Cerebellar cortex (tissue), 1 donor: ENCODE data around the gene ANKRD24.
"Not testable (repeated sequence)": the region's sequence is repeated elsewhere in the genome, so short reads cannot be mapped to it uniquely, and the experiment has no call there.

Experiments used
- DNase-seq: peaks from one replicate; pipeline ENCODE4 v3.0.0-alpha.2; 2015; ENCODE audit warnings: low spot score

Gene ANKRD24

DNA sequence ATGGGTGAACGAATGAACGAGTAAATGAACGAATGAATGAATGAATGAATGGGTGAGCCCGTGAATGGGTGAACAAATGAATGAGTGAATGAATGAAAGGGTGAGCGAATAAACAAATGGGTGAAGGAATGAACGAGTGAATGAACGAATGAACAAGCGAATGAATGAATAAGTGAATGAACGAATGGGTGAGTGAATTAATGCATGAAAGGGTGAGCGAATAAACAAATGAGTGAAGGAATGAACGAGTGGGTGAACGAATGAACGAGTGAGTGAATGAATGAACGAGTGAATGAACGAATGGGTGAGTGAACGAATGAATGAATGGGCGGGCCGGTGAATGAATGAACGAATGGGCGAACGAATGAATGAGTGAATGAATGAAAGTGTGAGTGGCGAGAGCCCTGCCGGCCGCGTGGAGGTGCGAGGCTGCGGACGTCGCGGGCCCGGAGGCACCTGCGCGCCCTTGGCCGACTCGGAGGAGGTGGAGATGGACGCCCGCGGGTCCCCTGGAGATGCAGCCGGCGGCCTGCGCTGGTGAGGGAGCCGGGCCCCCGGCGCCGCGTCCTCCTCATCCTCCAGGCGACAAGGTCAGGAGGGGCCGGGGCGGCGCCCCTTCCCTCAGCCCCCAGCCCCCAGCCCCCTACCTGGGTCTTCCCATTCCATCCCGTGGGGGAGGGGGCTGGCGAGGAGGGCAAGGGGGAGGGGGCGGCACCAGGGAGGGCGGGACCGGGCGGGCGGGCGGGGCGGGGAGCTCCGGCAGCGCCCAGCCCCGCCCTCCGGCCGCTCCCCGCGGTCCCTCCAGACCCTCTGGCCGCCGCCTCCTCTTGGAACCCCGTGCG lies 15.4 kb downstream of the ANKRD24 start:
- DNase-seq: no peak

DNA sequence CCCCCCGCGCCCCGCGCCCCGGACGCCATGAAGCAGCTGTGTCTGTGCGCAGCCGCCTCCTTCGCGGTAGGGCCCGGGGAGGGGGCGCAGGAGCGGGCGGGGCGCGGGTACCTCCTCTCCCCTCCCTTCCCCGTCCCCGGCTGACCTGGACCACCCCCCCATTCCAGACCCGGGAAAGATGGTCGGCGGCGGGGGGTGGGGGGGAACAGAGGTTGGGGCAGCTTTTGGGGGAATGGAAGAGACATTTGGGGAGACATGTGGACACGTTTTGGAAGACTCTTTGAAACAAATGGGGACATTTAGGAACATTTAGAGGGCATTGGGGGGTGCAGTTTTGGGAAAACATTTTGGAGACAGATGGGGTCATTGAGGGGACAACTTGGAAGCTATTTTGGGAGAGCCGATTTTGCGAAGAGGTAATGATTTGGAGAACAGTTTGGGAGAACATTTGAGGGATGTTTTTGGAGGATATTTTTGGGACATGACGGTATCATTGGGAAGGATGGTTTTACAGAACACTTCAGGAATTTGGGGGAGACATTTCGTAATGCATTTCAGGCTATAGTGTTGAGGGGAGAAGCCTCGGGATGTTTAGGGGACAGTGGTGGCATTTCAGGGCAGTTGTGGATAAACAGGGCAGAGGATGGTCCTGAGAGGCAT lies 16.1 kb downstream of the ANKRD24 start:
- DNase-seq: no peak

DNA sequence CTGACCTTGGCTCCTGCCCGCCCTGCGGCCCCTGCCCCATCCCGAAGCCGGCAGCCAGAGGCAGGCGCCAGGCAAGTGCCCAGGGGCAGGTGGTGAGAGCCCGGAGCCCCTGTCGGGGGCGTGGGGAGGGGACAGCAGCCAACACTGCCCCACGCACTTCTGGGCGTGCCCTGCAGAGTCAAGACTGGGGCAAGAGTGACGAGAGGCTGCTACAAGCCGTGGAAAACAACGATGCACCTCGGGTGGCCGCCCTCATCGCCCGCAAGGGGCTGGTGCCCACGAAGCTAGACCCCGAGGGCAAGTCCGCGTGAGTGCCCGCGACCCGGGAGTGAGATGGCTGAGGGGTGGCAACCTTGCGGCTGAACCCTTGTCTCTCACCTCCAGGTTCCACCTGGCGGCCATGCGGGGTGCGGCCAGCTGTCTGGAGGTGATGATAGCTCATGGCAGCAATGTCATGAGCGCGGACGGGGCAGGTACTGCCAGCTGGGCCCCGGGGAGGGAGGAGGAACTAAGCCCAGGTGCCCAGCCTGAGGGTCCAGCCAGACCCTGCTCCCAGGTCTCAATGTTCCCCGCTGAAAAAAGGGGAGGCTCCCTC lies 17.3 kb downstream of the ANKRD24 start:
- DNase-seq: no peak

DNA sequence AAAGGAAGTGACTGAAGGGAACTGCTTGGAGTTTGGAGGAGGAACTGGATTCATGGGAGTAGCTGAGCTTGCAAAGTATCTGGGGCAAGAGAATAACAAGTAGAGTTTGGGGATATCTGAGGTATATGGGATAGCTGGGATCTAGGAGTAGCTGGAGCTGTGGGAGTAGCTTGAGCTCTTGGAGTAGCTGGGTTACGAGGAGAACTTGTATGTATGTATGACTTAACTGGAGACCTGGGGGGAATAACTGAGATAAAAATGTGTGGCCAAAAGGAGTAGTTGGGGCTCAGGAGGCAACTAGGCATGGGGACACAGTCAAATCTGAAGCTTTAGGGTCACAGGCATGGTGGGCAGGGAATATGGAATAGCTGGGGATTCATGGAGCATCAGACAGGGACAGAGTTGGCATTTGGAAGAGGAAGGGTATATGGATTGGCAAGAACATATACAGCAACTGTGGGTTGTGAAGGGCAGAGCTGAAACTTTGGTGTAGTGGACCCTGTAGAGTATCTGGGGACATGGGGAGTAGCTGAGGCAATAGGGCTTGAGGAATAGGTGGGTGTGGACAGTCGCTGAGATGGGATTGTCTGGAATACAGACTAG lies 18.6 kb downstream of the ANKRD24 start:
- DNase-seq: no peak

DNA sequence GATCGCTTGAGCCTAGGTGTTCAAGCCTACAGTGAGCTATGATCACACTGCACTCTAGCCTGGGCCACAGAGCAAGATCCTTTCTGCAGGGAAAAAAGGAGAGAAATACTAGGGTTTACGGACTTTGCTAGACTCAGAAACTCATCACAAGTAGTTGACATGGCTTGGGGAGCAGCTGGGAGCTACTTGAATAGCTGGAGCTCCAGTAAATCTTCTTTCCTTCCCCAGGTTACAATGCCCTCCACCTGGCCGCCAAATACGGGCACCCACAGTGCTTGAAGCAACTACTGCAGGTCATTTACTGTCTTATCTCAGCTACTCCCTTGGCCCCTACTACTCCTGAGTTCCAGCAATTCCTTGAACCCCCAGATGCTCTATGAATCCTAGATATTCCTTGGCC lies 19.3 kb downstream of the ANKRD24 start:
- no peak for DNase-seq

DNA sequence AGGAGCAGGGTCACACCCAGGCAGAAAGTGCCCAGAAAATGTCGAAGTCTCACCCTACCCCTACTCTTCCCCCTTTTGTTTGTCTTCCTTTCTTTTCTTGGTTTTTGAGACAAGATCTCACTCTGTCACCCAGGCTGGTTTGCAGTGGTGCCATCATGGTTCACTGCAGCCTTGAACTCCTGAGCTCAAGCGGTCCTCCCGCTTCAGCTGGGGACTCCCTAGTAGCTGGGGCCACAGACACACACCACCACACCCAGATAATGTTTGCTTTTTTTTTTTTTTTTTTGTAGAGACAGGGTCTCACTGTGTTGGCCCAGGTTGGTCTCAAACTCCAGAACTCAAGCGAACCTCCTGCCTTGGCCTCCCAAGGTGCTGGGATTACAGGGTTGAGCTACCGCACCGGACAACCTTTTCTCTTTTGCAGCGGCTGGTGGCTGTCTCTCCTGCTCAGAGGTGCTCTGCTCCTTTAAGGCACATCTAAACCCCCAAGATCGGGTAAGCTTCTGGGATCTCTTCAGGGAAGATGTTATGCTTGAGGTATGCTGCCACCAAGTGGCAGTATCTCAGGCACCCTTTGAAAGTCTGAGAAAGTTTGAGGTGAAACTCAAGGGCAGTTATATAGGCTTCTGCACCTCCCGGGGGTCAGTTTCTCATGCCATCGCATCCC lies 24.5 kb downstream of the ANKRD24 start:
- DNase-seq: no peak

DNA sequence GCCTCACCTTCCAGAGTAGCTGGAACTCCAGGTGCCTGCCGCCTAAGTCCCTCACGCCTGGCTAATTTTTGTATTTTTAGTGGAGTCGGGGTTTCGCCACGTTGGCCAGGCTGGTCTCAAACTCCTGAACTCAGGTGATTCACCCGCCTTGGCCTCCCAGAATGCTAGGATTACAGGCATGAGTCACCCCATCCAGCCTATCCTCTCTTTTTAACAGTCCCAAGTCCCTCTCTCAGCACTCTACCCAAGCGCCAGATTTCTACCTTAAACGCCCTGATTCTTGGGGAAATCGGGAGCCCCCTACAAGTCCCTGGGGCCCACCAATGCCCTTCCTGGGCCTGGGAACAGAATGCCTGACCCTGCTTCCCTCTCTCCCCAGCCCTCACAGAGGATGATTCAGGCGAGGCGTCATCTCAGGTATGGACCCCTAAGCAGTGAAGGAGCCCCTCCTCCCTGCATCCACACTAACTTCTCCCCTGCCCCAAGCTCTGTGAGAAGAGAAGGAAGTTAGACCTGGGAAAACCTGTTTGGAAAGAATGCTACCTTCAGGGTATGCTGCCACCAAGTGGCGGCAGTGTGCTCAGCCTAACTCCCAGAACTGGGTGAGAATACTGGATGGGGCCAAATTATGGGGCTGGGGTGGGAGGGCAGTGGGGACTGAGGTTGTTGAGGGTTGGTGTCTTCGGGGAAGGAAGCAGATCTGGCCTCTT lies 26.1 kb downstream of the ANKRD24 start:
- DNase-seq: peak; percentile 33

DNA sequence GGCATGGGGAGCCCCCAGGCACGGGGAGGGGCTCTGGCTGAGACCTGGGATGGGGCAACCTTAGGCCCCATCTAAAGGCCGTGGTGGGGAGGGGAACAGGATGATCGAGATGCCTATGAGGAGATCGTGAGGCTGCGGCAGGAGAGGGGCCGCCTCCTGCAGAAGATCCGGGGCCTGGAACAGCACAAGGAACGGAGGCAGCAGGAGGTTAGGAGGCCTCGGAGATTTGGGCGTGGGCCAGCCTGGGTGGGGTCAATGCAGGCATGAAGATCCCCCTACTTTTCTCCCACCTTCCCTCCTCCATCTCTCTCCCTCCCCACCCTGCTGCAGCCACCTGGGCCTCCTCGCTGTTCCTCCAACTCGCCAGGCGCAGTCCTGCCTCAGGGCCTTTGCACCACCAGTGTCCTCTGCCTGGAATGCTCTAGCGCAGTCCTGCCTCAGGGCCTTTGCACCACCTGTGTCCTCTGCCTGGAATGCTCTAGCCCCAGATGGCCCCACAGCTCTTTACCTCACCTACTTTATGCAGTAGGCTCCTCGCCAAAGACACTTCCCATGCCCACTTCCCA lies 27.8 kb downstream of the ANKRD24 start:
- DNase-seq: no peak

DNA sequence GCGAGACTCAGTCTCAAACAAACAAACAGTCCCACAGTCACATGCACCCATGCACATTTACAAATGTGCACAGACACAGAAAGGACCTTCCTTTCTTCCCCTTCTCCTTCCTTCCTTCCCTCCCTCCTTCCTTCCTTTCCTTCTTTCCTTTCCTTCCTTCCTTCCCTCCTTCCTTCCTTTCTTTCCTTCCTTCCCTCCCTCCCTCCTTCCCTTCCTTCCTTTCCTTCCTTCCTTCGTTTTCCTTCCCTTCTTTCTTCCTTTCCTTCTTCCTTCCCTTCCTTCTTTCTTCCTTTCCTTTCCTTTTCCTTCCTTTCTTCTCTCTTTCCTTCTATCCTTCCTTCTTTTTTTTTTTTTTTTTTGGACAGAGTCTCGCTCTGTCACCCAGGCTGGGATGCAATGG lies 30.6 kb downstream of the ANKRD24 start:
- no peak for DNase-seq

DNA sequence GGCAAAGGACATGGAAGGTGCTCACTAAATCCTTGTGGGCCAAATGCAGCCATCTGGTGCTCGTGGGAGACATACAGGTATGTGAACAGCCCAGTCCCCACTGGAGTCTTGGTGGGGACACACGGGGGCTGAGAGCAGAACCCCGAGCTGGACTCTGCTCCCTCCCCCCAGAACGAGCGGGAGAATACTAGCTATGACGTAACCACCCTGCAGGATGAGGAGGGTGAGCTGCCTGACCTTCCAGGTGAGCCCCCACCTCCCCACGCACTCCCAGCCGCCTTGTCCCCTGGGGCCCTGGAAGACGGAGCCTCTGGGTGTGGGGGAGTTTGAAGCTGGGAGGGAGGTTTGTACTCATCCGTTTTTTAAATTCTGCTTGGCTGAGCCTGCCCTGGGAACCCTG lies 33.3 kb downstream of the ANKRD24 start:
- DNase-seq: no peak

DNA sequence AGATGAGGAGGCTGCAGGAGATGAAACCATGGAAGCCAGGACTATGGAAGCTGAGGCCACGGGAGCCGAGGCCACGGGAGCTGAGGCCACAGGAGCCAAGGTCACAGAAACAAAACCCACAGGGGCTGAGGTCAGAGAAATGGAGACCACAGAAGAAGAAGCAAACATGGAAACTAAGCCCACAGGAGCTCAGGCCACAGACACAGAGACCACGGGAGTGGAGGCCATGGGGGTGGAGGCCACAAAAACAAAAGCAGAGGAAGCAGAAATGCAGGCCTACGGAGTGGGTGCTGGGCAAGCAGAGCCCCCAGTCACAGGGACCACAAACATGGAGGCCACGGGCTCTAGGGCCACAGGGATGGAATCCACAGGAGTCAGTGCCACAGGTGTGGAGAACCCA lies 34.4 kb downstream of the ANKRD24 start:
- DNase-seq: no peak

DNA sequence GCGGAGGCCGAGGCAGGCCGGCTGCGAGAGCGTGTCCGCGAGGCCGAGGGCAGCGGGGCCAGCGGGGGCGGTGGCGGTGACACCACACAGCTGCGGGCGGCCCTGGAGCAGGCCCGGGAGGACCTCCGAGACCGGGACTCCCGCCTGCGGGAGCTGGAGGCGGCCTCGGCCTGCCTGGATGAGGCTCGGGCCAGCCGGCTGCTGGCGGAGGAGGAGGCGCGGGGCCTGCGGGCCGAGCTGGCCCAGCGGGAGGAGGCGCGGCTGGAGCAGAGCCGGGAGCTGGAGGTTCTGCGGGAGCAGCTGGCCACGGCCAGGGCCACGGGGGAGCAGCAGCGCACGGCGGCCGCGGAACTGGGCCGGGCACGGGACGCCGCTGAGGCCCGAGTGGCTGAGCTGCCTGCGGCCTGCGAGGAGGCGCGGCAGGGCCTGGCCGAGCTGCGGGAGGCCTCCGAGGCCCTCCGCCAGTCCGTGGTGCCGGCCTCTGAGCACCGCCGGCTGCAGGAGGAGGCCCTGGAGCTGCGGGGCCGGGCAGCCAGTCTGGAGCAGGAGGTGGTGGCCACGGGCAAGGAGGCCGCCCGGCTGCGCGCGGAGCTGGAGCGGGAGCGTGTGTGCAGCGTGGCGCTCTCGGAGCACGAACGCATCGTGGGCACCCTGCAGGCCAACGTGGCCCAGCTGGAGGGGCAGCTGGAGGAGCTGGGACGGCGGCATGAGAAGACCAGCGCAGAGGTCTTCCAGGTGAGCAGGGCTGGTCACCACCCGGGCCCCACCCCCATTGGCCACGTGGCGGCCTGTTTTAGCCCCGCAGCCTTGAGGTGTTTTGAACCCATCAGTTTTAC lies 35.2 kb downstream of the ANKRD24 start:
- DNase-seq: no peak

DNA sequence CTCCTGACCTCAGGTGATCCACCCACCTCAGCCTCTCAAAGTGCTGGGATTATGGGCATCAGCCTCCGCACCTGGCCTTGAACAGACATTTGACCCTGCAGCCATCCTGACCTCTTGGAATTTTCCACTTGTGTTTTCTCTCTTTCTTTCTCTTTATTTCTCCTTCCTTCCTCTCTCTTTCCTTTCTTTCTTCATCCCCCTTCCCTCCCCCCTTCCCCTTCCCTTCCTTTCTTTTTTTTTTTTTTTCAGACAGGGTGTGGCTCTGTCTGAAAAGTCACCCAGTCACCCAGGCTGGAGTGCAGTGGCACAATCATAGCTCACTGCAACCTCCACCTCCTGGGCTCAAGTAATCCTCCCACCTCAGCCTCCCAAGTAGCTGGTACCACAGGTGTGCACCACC lies 36.0 kb downstream of the ANKRD24 start:
- DNase-seq: not testable (repeated sequence)

DNA sequence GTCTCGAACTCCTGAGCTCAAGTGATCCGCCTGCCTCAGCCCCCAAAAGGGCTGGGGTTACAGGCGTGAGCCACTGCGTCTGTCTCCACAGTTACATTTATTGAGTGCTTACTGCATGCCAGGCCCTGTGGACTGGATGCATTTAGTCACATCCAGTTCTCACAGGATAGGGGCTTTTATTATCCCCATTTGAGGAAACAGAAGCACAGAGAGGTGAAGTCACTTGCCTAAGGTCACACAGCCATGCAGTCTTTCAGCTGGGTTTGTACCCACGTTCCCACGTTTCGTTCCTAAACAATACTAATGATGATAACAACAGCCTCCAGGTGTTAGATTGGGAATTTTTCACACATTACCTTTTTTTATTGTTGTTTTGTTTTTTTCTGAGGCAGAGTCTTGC lies 37.7 kb downstream of the ANKRD24 start:
- DNase-seq: no peak

DNA sequence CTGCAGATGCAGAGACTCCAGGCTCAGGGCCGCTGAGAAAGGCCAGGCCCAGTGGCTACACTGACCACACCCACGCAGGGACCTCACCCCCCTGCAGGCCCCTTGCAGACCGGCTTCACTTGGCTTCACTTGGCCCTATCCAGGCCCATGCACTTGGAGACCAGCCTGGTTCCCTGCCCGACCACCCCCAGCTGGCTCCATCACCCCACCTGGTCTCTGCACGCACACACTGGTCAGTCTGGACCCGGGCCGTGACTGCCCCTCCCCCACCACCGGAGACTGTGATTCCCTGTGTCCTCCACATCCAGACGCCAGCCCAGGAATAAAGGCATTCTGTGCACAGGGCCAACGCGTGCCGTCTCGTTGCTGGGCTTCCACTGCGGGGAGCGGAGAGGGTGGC lies 42.0 kb downstream of the ANKRD24 start:
- DNase-seq: no peak

DNA sequence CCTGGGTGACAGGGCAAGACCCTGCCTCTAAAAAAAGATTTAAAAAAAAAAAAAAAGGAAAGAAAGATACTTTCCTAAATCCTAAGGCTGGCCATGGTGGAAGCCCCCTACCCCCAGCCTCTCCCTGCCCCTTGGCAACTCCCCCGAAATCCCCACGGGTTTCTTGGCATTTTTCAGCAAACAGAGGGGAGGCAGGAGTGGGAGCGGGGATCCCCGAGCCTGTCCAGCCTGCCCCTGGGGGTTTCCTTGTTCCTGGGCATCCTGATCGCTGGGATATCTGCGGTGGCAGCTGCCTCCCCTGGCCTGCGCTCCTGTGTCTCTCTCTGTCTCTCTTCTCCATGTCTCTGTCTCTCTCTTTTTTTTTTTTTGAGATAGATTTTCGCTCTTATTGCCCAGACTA lies 43.4 kb downstream of the ANKRD24 start:
- no peak for DNase-seq

DNA sequence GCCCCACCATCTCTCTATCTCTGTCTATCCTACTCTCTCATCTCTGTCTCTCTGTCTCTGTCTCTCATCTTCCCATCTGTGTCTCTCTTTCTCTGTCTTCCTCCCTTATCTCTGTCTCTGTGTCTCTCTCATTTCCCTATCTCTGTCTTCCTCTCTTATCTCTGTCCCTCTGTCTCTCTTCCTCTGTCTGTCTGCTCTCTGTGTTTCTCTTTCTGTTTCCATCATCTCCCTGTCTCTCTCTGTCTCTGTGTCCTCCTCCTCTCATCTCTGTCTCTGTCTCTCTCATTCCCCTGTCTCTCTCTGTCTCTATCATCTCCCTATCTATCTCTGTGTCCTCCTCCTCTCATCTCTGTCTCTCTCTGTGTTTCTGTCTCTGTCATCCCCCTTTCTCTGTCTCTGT lies 45.3 kb downstream of the ANKRD24 start:
- no peak for DNase-seq

DNA sequence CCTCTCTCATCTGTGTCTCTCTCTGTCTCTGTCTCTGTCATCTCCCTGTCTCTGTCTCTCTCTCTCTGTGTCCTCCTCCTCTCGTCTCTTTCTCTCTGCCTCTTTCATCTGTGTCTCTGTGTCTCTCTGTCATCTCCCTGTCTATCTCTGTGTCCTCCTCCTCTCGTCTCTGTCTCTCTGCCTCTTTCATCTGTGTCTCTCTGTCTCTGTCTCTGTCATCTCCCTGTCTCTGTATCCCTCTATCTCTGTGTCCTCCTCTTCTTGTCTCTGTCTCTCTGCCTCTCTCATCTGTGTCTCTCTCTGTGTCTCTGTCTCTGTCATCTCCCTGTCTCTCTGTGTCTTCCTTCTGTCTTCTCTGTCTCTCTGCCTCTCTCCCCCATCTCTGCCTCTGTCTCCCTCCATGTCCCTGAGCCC lies 46.3 kb downstream of the ANKRD24 start:
- DNase-seq: no peak

DNA sequence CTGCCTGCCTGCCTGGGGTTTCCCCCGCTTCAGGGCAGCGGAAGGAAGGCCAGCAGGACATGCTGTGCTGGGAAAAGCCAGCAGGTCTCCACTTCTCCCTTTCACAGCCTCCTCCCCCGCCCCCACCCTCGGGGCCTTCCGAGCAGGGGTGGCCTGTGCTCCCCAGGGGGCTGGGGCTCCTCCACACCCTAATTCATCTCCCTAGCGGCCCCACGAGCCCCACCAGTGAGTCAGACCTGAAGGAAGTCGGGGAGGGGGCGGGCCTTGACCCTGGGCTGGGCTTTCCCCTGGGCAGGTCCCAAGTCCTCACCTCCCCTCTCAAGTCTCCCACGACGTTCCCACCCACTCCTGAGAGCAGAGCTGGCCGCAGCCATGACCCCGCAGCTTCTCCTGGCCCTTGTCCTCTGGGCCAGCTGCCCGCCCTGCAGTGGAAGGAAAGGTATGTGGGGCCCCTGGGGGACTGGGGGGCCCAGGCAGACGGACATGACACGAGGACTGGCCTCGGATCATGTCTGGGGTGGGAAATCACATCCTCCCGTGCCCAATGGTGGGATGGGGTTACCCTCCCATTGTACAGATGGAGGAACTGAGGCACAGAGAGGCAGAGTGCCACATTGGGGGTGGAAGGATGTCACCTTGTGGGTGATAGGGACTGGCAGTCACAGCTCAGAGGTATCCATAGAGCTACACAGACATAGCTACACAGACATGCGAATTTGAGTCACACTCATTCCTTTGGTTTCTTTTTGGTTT lies 46.9 kb downstream of the ANKRD24 start, which contains the start of gene EBI3:
Gene EBI3 (plus strand): TSS at position 345 of the 753 bp plus-strand sequence. CDS start 28 bp downstream, at position 373.
- peak; percentile 37 for DNase-seq
